Neural cell (in vitro differentiated cells): ENCODE measurements around the gene KIAA1958. TPM values are rescaled to one million over a fixed set of nuclear protein-coding genes. Genes with fewer than 3 reads are reported as not detected.

Source experiments
- H2AFZ ChIP-seq: fragments of 200-600, 300-800 bp; sonication (generic), shearing (Covaris generic); 2 replicates; pipeline ENCODE4 v1.6.0; 2014; ENCODE audit warnings: low read depth, mild to moderate bottlenecking, antibody characterized with exemption, low read length, moderate library complexity
- H3F3A ChIP-seq: fragments of 200-600 bp; shearing (Covaris generic); 2 replicates; pipeline ENCODE4 v1.6.1; 2016; ENCODE audit warnings: mild to moderate bottlenecking, moderate library complexity, mixed read lengths, antibody characterized with exemption, low read length; ENCODE audit not compliant: insufficient read depth, poor library complexity, severe bottlenecking
- H3K27ac ChIP-seq: fragments of 200-600, 300-800 bp; sonication (generic), shearing (Covaris generic); 2 replicates; pipeline ENCODE4 v1.5.1; 2014; ENCODE audit warnings: mild to moderate bottlenecking, low read length, moderate library complexity
- H3K27me3 ChIP-seq: fragments of 300-800, 200-600 bp; sonication (generic), shearing (Covaris generic); 2 replicates; pipeline ENCODE4 v1.6.0; 2014; ENCODE audit warnings: mild to moderate bottlenecking, low read depth, low read length, moderate library complexity; ENCODE audit not compliant: insufficient read depth
- H3K36me3 ChIP-seq: fragments of 300-800, 200-600 bp; sonication (generic), shearing (Covaris generic); 2 replicates; pipeline ENCODE4 v1.5.1; 2014; ENCODE audit warnings: mild to moderate bottlenecking, antibody characterized with exemption, low read length, moderate library complexity; ENCODE audit not compliant: insufficient read depth
- H3K4me2 ChIP-seq: fragments of 300-800, 200-600 bp; sonication (generic), shearing (Covaris generic); 2 replicates; pipeline ENCODE4 v1.6.0; 2014; ENCODE audit warnings: mild to moderate bottlenecking, low read length
- H3K4me3 ChIP-seq: fragments of 300-800, 200-600 bp; sonication (generic), shearing (Covaris generic); 2 replicates; pipeline ENCODE4 v1.5.1; 2014; ENCODE audit warnings: mild to moderate bottlenecking, low read length, moderate library complexity
- H3K79me2 ChIP-seq: fragments of 200-600 bp; shearing (Covaris generic); replicated peaks from 2 replicates; pipeline ENCODE4 v1.6.0; 2014; ENCODE audit warnings: mild to moderate bottlenecking, low read length, moderate library complexity; ENCODE audit not compliant: insufficient read depth
- H3K9ac ChIP-seq: fragments of 300-800, 200-600 bp; sonication (generic), shearing (Covaris generic); 2 replicates; pipeline ENCODE4 v1.6.1; 2016; ENCODE audit warnings: mild to moderate bottlenecking, low read length, mixed read lengths
- H3K9me2 ChIP-seq: fragments of 200-600 bp; shearing (Covaris generic); 2 replicates; pipeline ENCODE4 v1.6.1; 2016; ENCODE audit warnings: mild to moderate bottlenecking, low read length, mixed read lengths; ENCODE audit not compliant: insufficient read depth
- H3K9me3 ChIP-seq: fragments of 200-600, 300-800 bp; sonication (generic), shearing (Covaris generic); 2 replicates; pipeline ENCODE4 v1.6.1; 2016; ENCODE audit warnings: mild to moderate bottlenecking, mixed run types, low read length, moderate library complexity, mixed read lengths
- H4K20me1 ChIP-seq: fragments of 200-600 bp; shearing (Covaris generic); 2 replicates; pipeline ENCODE4 v1.6.1; 2016; ENCODE audit warnings: mild to moderate bottlenecking, mixed run types; ENCODE audit not compliant: insufficient read depth
- CTCF ChIP-seq: fragments of 450-650 bp; IDR thresholded peaks from 2 replicates; pipeline ENCODE4 v1.5.1; 2014; ENCODE audit warnings: antibody characterized with exemption, mild to moderate bottlenecking, moderate library complexity; ENCODE audit not compliant: poor library complexity, severe bottlenecking
- EP300 ChIP-seq: fragments of 450-650 bp; conservative IDR thresholded peaks from 2 replicates; pipeline ENCODE4 v1.6.1; 2014; ENCODE audit warnings: antibody characterized with exemption, mild to moderate bottlenecking, moderate library complexity; ENCODE audit not compliant: poor library complexity, severe bottlenecking
- EZH2 ChIP-seq: fragments of 200-600, 300-800 bp; shearing (Covaris generic), sonication (generic); IDR thresholded peaks from 2 replicates; pipeline ENCODE4 v1.6.1; 2014; ENCODE audit warnings: antibody characterized with exemption, low read length, borderline replicate concordance, mild to moderate bottlenecking; ENCODE audit not compliant: insufficient read depth, poor library complexity, severe bottlenecking
- MXI1 ChIP-seq: fragments of 450-650 bp; conservative IDR thresholded peaks from 2 replicates; pipeline ENCODE4 v1.6.1; 2014; ENCODE audit warnings: antibody characterized with exemption, mild to moderate bottlenecking; ENCODE audit not compliant: poor library complexity, severe bottlenecking
- POLR2AphosphoS5 ChIP-seq: IDR thresholded peaks from 2 replicates; pipeline ENCODE4 v1.6.1; 2012
- RAD21 ChIP-seq: fragments of 450-650 bp; conservative IDR thresholded peaks from 2 replicates; pipeline ENCODE4 v1.6.1; 2014; ENCODE audit warnings: antibody characterized with exemption, mild to moderate bottlenecking, moderate library complexity
- REST ChIP-seq: IDR thresholded peaks from 2 replicates; pipeline ENCODE4 v1.6.1; 2012; ENCODE audit warnings: borderline replicate concordance
- SMC3 ChIP-seq: fragments of 450-650 bp; conservative IDR thresholded peaks from 2 replicates; pipeline ENCODE4 v1.6.1; 2014; ENCODE audit warnings: antibody characterized with exemption, mild to moderate bottlenecking, moderate library complexity; ENCODE audit not compliant: poor library complexity
- TAF1 ChIP-seq: IDR thresholded peaks from 2 replicates; pipeline ENCODE4 v1.6.1; 2012; ENCODE audit warnings: low read depth
- polyA plus RNA-seq: library from polyadenylated mRNA; depleted of rRNA; stranded (reverse); fragments of >200 nt; gene quantifications from 2 replicates; pipeline ENCODE4 v1.2.3, GENCODE V29; 2014

KIAA1958 gene
- polyA plus RNA-seq, 1 donor from 2014 or later = 8.4 TPM

GRCh38 chr9:112475318-112475717 lies 11.3 kb upstream of the KIAA1958 start:
- Histone ChIP-seq H3K36me3 (no peaks in the 10 kb centered on the region), H3K27me3 (no peaks in the 10 kb centered on the region), H4K20me1 (no peaks in the 10 kb centered on the region), H3K79me2 (no peaks in the 10 kb centered on the region), H3K9me2 (no peaks in the 10 kb centered on the region), H3F3A (no peaks in the 10 kb centered on the region), H3K9me3 (no peaks in the 10 kb centered on the region), H3K9ac (no peak overlapping the region), H3K4me2 (no peak overlapping the region), H2AFZ (no peak overlapping the region), H3K4me3 (no peak overlapping the region), H3K27ac (no peak overlapping the region)
- no peak for TF ChIP-seq REST
- TF ChIP-seq EP300 = no peak
- no peak for TF ChIP-seq CTCF
- TF ChIP-seq POLR2AphosphoS5 = no peak
- TF ChIP-seq TAF1 = no peak
- no peak for TF ChIP-seq RAD21
- TF ChIP-seq SMC3 = no peak
- TF ChIP-seq MXI1 = no peak
- TF ChIP-seq EZH2 = no peak

- Histone ChIP-seq H3K36me3 (no peaks in the 10 kb centered on the region), H3K9me2 (no peaks in the 10 kb centered on the region), H3K79me2 (no peaks in the 10 kb centered on the region), H3K4me3 (no peak overlapping the region), H2AFZ (no peak overlapping the region), H3F3A (no peaks in the 10 kb centered on the region), H3K9ac (no peak overlapping the region), H3K9me3 (no peaks in the 10 kb centered on the region), H3K27ac (no peak overlapping the region), H3K4me2 (no peak overlapping the region), H3K27me3 (no peaks in the 10 kb centered on the region), H4K20me1 (no peaks in the 10 kb centered on the region)
- TF ChIP-seq MXI1 (no peak), POLR2AphosphoS5 (no peak)
Observed at GRCh38 chr9:112477330-112477729, 9.3 kb upstream of the KIAA1958 start.

- H3K4me3 ChIP-seq = no peak overlapping the region
- no peaks in the 10 kb centered on the region for H3K27me3 ChIP-seq
- no peak overlapping the region for H3K27ac ChIP-seq
- no peaks in the 10 kb centered on the region for H4K20me1 ChIP-seq
- H3K36me3 ChIP-seq = no peaks in the 10 kb centered on the region
- H3K79me2 ChIP-seq = no peaks in the 10 kb centered on the region
- no peaks in the 10 kb centered on the region for H3K9me3 ChIP-seq
- no peaks in the 10 kb centered on the region for H3K9me2 ChIP-seq
- H2AFZ ChIP-seq = no peak overlapping the region
- TF ChIP-seq MXI1 (no peak), SMC3 (no peak), TAF1 (no peak), REST (no peak), RAD21 (no peak), POLR2AphosphoS5 (no peak), EZH2 (no peak), CTCF (no peak), EP300 (no peak)
- no peak overlapping the region for H3K9ac ChIP-seq
- no peaks in the 10 kb centered on the region for H3F3A ChIP-seq
- H3K4me2 ChIP-seq = no peak overlapping the region
Observed at GRCh38 chr9:112479221-112479620, 7.4 kb upstream of the KIAA1958 start.
